SK-N-DZ (cell line): ENCODE measurements around the gene KLHDC10.
"Not testable (repeated sequence)": the region's sequence is repeated elsewhere in the genome, so short reads cannot be mapped to it uniquely, and the experiment has no call there.

ENCODE experiments used
- DNase-seq: peaks from one replicate; pipeline ENCODE4 v3.0.0-alpha.2; 2015; ENCODE audit warnings: low spot score

The KLHDC10 gene

GRCh38 chr7:130118294-130118693 lies 48.0 kb downstream of the KLHDC10 start:
- no peak for DNase-seq

GRCh38 chr7:130118801-130119200 lies 48.5 kb downstream of the KLHDC10 start:
- DNase-seq: no peak

DNA sequence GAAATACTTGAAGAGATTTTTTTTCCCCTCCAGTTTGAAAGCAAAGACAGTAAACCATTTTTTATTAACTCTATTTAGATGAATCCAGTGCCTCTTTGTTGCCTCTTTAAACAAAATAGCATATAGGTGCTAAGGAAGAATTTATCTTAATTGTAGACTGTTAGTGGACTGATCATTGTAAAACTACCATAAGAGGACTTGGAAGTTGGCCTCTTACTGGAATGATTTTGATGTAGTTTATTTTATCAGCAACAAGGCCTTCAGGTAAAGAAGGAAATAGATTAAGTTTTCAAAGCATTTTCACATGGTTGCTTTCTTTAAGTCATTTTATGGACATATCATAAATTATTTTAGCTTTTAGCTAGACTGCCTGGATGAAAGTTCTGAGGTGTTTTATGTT lies 53.2 kb downstream of the KLHDC10 start:
- no peak for DNase-seq

DNA sequence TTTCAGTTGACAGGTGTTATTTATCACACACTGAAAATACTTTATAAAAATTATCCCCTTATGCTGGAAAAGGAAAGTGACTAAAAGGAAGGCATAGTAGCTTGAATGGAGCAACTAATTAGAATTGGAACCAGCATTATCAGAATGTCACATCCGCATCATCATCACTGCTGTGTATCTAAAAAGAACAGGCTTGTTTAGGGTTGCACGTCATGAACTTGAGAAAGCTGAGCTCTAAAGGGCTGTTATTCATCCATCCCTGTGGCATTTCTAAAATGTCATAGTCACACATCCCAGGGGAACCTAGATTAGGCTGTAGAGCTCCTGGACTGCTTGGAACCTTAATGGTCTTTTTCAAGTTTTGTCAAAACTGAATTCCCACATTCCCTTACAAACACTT lies 54.4 kb downstream of the KLHDC10 start:
- DNase-seq: no peak

DNA sequence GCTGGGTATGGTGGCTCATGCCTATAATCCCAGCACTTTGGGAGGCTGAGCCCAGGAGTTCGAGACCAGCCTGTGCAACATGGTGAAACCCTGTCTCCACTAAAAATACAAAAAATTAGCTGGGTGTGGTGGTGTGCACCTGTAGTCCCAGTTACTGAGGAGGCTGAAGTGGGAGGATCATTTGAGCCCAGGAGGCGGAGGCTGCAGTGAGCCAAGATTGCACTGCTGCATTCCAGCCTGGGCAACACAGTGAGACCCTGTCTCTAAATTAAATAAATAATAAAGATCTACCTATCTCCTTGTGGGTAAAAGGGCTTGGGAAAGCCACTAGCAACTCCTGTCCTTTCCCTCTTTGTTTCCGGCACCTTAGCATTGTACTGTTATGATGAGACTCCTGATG lies 56.5 kb downstream of the KLHDC10 start:
- not testable (repeated sequence) for DNase-seq

- no peak for DNase-seq
Measured at GRCh38 chr7:130127404-130127803, 57.1 kb downstream of the KLHDC10 start.

- no peak for DNase-seq
Measured at GRCh38 chr7:130127821-130128317, 57.5 kb downstream of the KLHDC10 start.

- DNase-seq: no peak
Measured at GRCh38 chr7:130129011-130129411, 58.7 kb downstream of the KLHDC10 start.

- no peak for DNase-seq
Measured at GRCh38 chr7:130131191-130131834, 61.0 kb downstream of the KLHDC10 start.

DNA sequence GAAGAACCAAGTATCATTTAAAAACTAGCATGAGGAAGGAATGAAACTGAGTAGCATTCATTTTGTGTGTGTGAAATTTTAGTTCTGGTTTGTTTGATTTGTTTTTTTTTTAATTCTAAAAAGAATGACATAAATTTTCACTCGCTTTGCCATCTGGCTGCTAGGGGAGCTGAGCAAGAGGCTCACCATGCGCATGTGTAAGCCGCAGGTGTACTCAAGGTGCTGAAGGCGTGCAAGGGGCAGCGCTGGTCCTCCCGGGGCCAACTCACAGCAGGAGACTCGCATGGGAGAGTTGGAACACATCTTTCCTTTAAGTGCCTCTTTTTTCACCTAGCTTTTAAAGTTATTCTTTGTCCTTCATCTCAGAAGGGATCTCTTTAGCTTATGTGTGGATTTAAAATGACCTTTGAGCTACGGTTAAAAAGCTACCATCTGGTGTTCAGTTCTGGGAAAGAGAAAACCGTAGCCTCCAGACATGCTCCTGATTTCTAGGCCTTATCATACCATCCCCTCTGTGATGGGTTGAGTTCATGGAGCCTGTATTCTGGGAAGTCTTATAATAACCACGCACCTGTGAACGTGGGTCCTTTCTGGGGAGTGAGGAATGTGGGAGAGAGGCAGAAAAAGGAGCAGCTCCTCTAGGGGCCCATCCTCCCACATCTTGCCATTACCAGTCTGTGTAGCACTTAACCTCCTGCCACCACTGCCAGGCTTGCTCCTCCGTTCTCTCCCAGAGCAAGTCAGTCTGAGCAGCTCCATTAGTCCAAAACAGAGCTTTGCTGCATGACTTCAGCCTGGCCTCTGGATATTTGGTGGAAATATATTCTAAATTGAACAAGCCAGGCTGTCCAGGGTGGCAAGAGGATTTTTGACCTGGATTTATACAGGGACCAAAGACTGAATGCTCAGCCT lies 61.9 kb downstream of the KLHDC10 start:
- no peak for DNase-seq

- DNase-seq: no peak
Measured at GRCh38 chr7:130133029-130133782, 62.9 kb downstream of the KLHDC10 start.

DNA sequence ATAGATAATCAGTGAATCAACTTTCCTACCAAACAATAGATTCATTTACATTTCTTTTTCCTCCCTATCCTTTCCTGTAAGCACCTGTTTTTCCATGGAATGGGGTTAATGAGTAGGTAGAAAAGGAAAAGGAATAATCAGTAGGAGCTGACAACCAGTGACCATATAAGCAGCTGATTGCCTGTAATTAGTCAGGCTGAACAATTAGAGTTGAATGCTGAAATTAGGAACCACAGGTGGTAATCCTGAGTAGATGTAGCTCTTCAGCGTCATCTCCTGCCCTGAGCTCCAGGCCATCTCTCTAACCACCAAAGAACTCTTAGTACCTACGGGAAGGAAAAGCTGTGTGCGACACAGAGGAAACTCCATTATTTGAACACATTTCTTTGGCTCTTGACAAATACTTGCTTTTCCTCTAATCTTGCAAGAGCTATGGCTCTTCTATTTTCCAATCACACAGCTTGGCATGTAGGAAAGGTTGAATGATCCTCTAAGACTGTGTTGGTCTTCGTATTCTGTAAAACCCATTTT lies 63.8 kb downstream of the KLHDC10 start:
- no peak for DNase-seq

- DNase-seq: no peak
Measured at GRCh38 chr7:130134726-130135125, 64.4 kb downstream of the KLHDC10 start.

GRCh38 chr7:130135208-130136205 lies 65.2 kb downstream of the KLHDC10 start:
- DNase-seq: no peak

- no peak for DNase-seq
Measured at GRCh38 chr7:130136579-130137167, 66.3 kb downstream of the KLHDC10 start.

DNA sequence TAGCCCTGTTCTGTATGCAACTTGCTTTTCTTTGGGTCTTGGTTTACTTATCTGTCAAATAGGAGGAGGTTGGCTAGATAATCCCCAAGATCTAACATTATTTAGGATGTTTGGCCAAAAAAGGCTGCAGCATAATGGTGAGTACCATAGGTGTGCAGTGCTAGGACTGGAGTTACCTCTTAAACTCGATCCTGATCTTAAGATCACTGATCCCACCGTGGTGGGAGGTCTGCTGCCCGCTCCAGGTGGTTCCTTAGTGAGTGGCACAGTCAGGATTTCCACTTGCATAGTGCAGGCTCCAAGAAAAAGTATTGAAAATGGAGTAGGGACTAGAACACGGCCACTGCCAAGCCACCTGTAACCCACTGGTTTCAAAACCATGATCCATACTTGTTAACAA lies 66.9 kb downstream of the KLHDC10 start:
- DNase-seq: no peak

- no peak for DNase-seq
Measured at GRCh38 chr7:130139193-130139960, 69.0 kb downstream of the KLHDC10 start.

GRCh38 chr7:130140551-130141160 lies 70.3 kb downstream of the KLHDC10 start:
- no peak for DNase-seq
